BJ (cell line): ENCODE measurements around the gene CYYR1. TPM values are rescaled to one million over a fixed set of nuclear protein-coding genes. Genes with fewer than 3 reads are reported as not detected.
A peak's percentile ranks its signal among the peaks of the same experiment; 100 is the strongest.
"Not testable (repeated sequence)": the region's sequence is repeated elsewhere in the genome, so short reads cannot be mapped to it uniquely, and the experiment has no call there.

ENCODE experiments used
- CTCF ChIA-PET: fragments of 350-600 bp; formaldehyde crosslinking; extraction: SDS; loops from one replicate; lab custom pipeline; 2021; ENCODE audit warnings: antibody characterized with exemption, inconsistent platforms; lab: Yijun Ruan, JAX
- POLR2A ChIA-PET: fragments of 300-600 bp; sonication (Branson Sonifier 250); formaldehyde crosslinking; extraction: SDS; loops from one replicate; lab custom pipeline; 2021; ENCODE audit warnings: antibody characterized with exemption; lab: Charles Lee
- DNase-seq: peaks from one replicate; pipeline ENCODE4 v3.0.0-alpha.2; 2011; ENCODE audit warnings: low read depth
- H3K27me3 ChIP-seq: 2 replicates; pipeline ENCODE4 v1.6.0; 2011; ENCODE audit warnings: low read length; ENCODE audit not compliant: control insufficient read depth, insufficient read depth
- H3K36me3 ChIP-seq: 2 replicates; pipeline ENCODE4 v1.5.1; 2011; ENCODE audit warnings: low read length; ENCODE audit not compliant: control insufficient read depth, insufficient read depth
- H3K4me3 ChIP-seq: 2 replicates; pipeline ENCODE4 v1.5.1; 2011; ENCODE audit warnings: low read depth, mild to moderate bottlenecking, control low read depth, low read length
- CTCF ChIP-seq: IDR thresholded peaks from 2 replicates; pipeline ENCODE4 v1.5.1; 2011; ENCODE audit warnings: low read depth, mild to moderate bottlenecking, control low read depth, inconsistent platforms, low read length, moderate library complexity; ENCODE audit not compliant: insufficient read depth
- polyA plus RNA-seq: library from polyadenylated mRNA; depleted of rRNA; stranded (reverse); fragments of >200 nt; gene quantifications from 2 replicates; pipeline ENCODE4 v1.2.3, GENCODE V29; 2011

CYYR1 gene
- polyA plus RNA-seq, 1 experiment, result not detected

DNA sequence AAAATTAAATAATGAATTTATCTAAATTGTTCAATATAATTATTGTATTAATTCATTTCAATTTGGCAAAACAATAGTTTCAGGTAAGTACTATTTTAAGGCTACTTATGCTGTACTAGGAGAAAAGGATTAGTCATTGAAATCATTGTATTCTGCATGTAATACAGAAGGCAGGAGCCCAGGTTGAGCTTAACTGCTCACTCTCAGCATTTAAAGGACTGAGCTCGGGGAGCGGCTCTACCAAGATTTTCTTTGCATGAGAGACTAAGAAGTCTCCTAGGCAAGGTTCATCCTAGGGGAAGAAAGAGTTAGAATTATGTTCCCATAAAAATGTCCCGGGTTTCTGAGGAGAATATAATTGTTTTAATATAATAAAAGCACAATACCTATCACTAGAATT is 112.5 kb downstream of the CYYR1 start:
- POLR2A ChIA-PET, result no interaction called here
- CTCF ChIA-PET, result no interaction called here
- H3K4me3 ChIP-seq, result no peak overlapping the region
- no peaks in the 10 kb centered on the region for H3K36me3 ChIP-seq
- DNase-seq, result no peak
- no peak for TF ChIP-seq CTCF
- no peaks in the 10 kb centered on the region for H3K27me3 ChIP-seq

DNA sequence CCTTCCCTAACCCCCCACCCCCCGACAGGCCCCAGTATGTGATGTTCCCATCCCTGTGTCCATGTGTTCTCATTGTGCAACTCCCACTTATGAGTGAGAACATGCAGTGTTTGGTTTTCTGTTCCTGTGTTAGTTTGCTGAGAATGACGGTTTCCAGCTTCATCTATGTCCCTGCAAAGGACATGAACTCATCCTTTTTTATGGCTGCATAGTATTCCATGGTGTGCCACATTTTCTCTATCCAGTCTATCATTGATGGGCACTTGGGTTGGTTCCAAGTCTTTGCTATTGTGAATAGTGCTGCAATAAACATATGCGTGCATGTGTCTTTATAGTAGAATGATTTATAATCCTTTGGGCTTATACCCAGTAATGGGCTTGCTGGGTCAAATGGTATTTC is 114.2 kb downstream of the CYYR1 start:
- H3K36me3 ChIP-seq, H3K27me3 ChIP-seq, DNase-seq, H3K4me3 ChIP-seq, POLR2A ChIA-PET, CTCF ChIA-PET: not testable (repeated sequence)

GRCh38 chr21:26457817-26458216 is 115.3 kb downstream of the CYYR1 start:
- POLR2A ChIA-PET, result no interaction called here
- no peaks in the 10 kb centered on the region for H3K27me3 ChIP-seq

GRCh38 chr21:26453267-26453666 is 119.8 kb downstream of the CYYR1 start:
- CTCF ChIA-PET, result no interaction called here
- no peak for DNase-seq
- no peak overlapping the region for H3K4me3 ChIP-seq
- POLR2A ChIA-PET, result no interaction called here
- H3K27me3 ChIP-seq, result no peaks in the 10 kb centered on the region
- no peak for TF ChIP-seq CTCF
- H3K36me3 ChIP-seq, result no peaks in the 10 kb centered on the region

More at GRCh38 chr21:26457817-26458216, 115.3 kb downstream of the CYYR1 start:
- no peak for DNase-seq
- H3K36me3 ChIP-seq, result no peaks in the 10 kb centered on the region
- CTCF ChIA-PET, result no interaction called here
- no peak overlapping the region for H3K4me3 ChIP-seq
- TF ChIP-seq CTCF, result no peak

DNA sequence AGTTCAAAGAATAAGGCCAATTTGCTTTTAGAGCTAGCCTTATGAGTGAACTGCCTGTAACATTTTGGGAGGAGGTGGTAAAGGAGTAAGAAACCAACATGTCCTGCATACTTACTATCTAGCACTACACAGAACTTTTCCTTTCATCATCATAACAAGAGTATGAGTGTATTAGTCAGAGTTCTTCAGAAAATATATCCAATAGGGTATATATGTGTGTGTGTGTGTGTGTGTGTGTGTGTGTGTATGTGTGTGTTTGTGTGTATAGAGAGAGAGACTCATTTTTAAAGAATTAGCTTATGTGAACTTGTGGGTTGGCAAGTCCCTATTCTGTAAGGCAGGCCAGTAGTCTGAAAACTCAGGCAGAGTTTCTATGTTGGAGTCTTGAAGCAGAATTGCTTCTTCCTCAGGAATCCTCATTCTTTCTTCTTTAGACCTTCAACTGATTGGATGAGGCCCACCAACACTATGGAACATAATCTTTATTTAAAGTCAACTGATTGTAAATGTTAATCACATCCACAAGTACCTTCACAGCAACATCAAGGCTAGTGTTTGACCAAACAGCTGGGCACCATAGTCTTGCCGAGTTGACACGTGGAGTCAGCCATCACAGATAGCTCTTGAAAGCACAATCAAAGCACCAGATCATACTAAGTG is 121.9 kb downstream of the CYYR1 start:
- no peak overlapping the region for H3K4me3 ChIP-seq
- TF ChIP-seq CTCF, result no peak
- no peak for DNase-seq
- H3K27me3 ChIP-seq, result no peaks in the 10 kb centered on the region
- no peaks in the 10 kb centered on the region for H3K36me3 ChIP-seq
- POLR2A ChIA-PET, result no interaction called here
- CTCF ChIA-PET, result interaction anchor here (0.8 to 1.5 kb wide), 2 partner anchors 13 to 47 kb away, joined by 3 to 6 read pairs; no protein-coding TSS in a partner anchor

GRCh38 chr21:26449161-26449560 is 123.9 kb downstream of the CYYR1 start:
- Histone ChIP-seq H3K36me3 (no peaks in the 10 kb centered on the region), H3K4me3 (no peak overlapping the region), H3K27me3 (no peaks in the 10 kb centered on the region)
- DNase-seq, result peak; percentile 27
- CTCF ChIA-PET, result interaction anchor here (1.4 kb wide), 1 partner anchor 16 kb away, joined by 3 read pairs; no protein-coding TSS in a partner anchor
- TF ChIP-seq CTCF, result no peak
- POLR2A ChIA-PET, result no interaction called here
